A549 (cell line): Measurements from ENCODE around the gene IL1RN.

Source experiments
- CEBPB ChIP-seq, 2 experiments: fragments of >200 bp in 1 of 2; sonication (Bioruptor Twin) in 1 of 2; formaldehyde crosslinking in 1 of 2; IDR thresholded peaks; 2 replicates each; pipeline ENCODE4 v1.6.1; 2012 to 2016
- CTCF ChIP-seq: fragments of >200 bp; sonication (Bioruptor Twin); formaldehyde crosslinking; IDR thresholded peaks from 3 replicates; pipeline ENCODE4 v1.5.1; 2016
- ELK1 ChIP-seq: fragments of 150-350 bp; IDR thresholded peaks from 2 replicates; pipeline ENCODE4 v1.6.1; 2014; ENCODE audit warnings: low read depth, mild to moderate bottlenecking, low read length
- NR3C1 ChIP-seq: fragments of >200 bp; sonication (Bioruptor Twin); formaldehyde crosslinking; IDR thresholded peaks from 3 replicates; pipeline ENCODE4 v1.6.1; 2017
- ZSCAN20 ChIP-seq: fragments of 250-450 bp; sonication (Bioruptor Pico); IDR thresholded peaks from 2 replicates; pipeline ENCODE4 v1.8.0; 2022; ENCODE audit warnings: mild to moderate bottlenecking, moderate library complexity

GRCh38 chr2:113081488-113082210, 45.7 kb upstream of the IL1RN start:
- TF ChIP-seq CTCF (no peak), ELK1 (no peak), NR3C1 (no peak), CEBPB (IDR thresholded peaks at IDR 0.05) (no peak), ZSCAN20 (CRISPR knock-in tag) (no peak)
